Fibroblast of lung (primary cell): ENCODE results near the gene NDEL1. TPM values are rescaled to one million over a fixed set of nuclear protein-coding genes. Genes with fewer than 3 reads are reported as not detected.

Source experiments
- DNase-seq, 2 donors: peaks; one replicate each; pipeline versions ENCODE4 v3.0.0 to v3.0.0-alpha.2; 2010; ENCODE audit warnings: low read depth in 2 of 2
- H2AFZ ChIP-seq: 2 replicates; pipeline ENCODE4 v1.5.1; 2012; ENCODE audit warnings: low read length, control low read depth, inconsistent platforms
- H3K27ac ChIP-seq: 2 replicates; pipeline ENCODE4 v1.5.1; 2011; ENCODE audit warnings: low read length, control low read depth; ENCODE audit not compliant: insufficient read depth
- H3K27me3 ChIP-seq: 2 replicates; pipeline ENCODE4 v1.5.1; 2011; ENCODE audit warnings: mild to moderate bottlenecking, low read length; ENCODE audit not compliant: control insufficient read depth, insufficient read depth
- H3K36me3 ChIP-seq: 2 replicates; pipeline ENCODE4 v1.5.1; 2011; ENCODE audit warnings: low read length; ENCODE audit not compliant: control insufficient read depth, insufficient read depth
- H3K4me1 ChIP-seq: 2 replicates; pipeline ENCODE4 v1.5.1; 2011; ENCODE audit warnings: low read length; ENCODE audit not compliant: control insufficient read depth, insufficient read depth; ENCODE audit errors: extremely low read depth
- H3K4me2 ChIP-seq: 2 replicates; pipeline ENCODE4 v1.5.1; 2011; ENCODE audit warnings: low read length, control low read depth; ENCODE audit not compliant: insufficient read depth; ENCODE audit errors: extremely low read depth
- H3K4me3 ChIP-seq, 4 experiments: fragments of 200-600 bp in 1 of 4; sonication (generic) in 1 of 4; replicated peaks in 1 of 4; 2 replicates each; pipeline ENCODE4 v1.5.1; 2011 to 2016; ENCODE audit warnings: low read length in 4 of 4, low read depth in 3 of 4, mild to moderate bottlenecking in 3 of 4, control low read depth in 2 of 4, inconsistent platforms in 1 of 4, mixed read lengths in 1 of 4; ENCODE audit not compliant: insufficient read depth in 1 of 4; ENCODE audit errors: control extremely low read depth in 1 of 4
- H3K79me2 ChIP-seq: 2 replicates; pipeline ENCODE4 v1.5.1; 2012; ENCODE audit warnings: mild to moderate bottlenecking, low read length, inconsistent platforms; ENCODE audit not compliant: control insufficient read depth, insufficient read depth
- H3K9ac ChIP-seq: 2 replicates; pipeline ENCODE4 v1.5.1; 2011; ENCODE audit warnings: mild to moderate bottlenecking, low read length, control low read depth; ENCODE audit not compliant: insufficient read depth
- H3K9me3 ChIP-seq: 2 replicates; pipeline ENCODE4 v1.5.1; 2012; ENCODE audit warnings: low read depth, low read length; ENCODE audit not compliant: control insufficient read depth, insufficient read depth
- H4K20me1 ChIP-seq: 2 replicates; pipeline ENCODE4 v1.5.1; 2011; ENCODE audit warnings: low read length; ENCODE audit not compliant: control insufficient read depth, insufficient read depth; ENCODE audit errors: extremely low read depth
- CTCF ChIP-seq, 2 donors: IDR thresholded peaks in 1 of 2; conservative IDR thresholded peaks in 1 of 2; 1 replicate in 1 of 2; 2 replicates in 1 of 2; pipeline ENCODE4 v1.5.1; 2011 to 2012; ENCODE audit warnings: low read length in 2 of 2, control low read depth in 1 of 2, inconsistent platforms in 1 of 2, low read depth in 1 of 2, mild to moderate bottlenecking in 1 of 2
- EZH2 ChIP-seq: IDR thresholded peaks from 2 replicates; pipeline ENCODE4 v1.5.1; 2012; ENCODE audit warnings: low read length, control low read depth, mild to moderate bottlenecking; ENCODE audit errors: missing control alignments
- polyA minus RNA-seq: library from RNA; depleted of rRNA, polyadenylated mRNA; stranded (reverse); fragments of >200 nt; gene quantifications from 2 replicates; pipeline ENCODE4 v1.2.3, GENCODE V29; 2011; ENCODE audit warnings: low replicate concordance
- polyA plus RNA-seq, 2 donors: library from polyadenylated mRNA; depleted of rRNA in 1 of 2; stranded (reverse) in 1 of 2; unstranded in 1 of 2; fragments of >200 nt; gene quantifications; 2 replicates each; pipeline ENCODE4 v1.2.1, GENCODE V29; 2011 to 2012; ENCODE audit warnings: missing spikeins in 1 of 2
- total RNA-seq: library from RNA; depleted of rRNA; stranded (reverse); fragments of >200 nt; gene quantifications from 2 replicates; pipeline ENCODE4 v1.2.1, GENCODE V29; 2014

The NDEL1 gene
- total RNA-seq (34.9 and 45.4 TPM in 2 replicates), polyA plus RNA-seq (67.3 and 88.6 TPM in 2 replicates), polyA minus RNA-seq (30.5 and 37.9 TPM in 2 replicates)
- 39.3 and 52.2 TPM in 2 replicates for polyA plus RNA-seq (2012)

DNA sequence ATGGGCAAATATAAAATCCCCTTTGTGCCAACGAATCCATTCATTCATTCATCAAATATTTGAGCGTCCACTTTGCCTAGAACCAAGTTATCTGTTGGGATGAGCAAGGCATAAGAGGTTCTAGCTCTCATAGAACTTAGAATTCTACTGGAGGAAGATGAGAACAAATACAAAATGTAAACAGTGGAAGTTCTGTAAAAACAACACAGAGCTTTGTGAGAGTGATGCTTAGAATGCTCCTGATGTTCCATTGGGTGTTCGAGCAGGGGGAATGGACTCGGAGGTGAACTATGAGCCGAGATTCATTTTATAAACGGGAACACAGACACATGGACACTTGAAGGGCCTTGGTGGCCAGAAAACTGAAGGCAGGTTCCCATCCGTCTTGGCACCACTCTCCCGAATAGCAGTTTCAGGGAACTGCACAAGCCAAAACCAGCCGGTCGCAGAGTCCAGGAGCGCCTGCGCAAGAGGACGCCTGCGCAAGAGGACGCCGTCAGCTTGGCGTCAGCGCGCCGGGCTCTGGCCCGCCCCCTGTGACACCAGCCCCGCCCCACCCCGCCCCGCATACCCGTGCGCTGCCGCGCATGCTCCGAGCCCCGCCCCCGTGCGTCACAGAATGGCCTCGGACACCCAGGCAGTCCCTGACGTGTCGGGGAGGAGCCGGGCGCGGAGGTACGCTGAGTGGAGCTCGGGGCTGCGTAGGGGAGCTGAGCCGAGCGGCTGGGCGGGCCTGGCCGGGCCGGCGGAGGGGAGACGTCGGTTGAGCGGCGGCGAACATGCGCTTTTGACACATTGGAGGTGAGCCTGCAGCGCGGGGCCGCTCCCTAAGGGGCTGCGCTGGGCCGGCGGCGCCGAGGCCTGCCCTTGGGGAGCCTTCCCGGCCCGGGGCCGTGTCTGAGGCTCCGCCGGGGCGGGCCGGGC is at the start of gene NDEL1:
Gene NDEL1, plus strand, starts transcription at position 640 of the 924 bp plus-strand sequence. CDS start 8,388 bp downstream, outside the sequence.
- no peaks in the 10 kb centered on the region for H3K9me3 ChIP-seq
- H3K4me3 ChIP-seq: peak within 1 kb of the TSS; percentile 78 to 100 (median 92)
- TF ChIP-seq EZH2: no peak
- no peak for TF ChIP-seq CTCF (conservative IDR thresholded peaks at IDR 0.05 in 1 of 2, IDR thresholded peaks at IDR 0.05 in 1 of 2; ENCODE audit: low read depth in 1 of 2, low read length in 2 of 2)
- peak; percentile 97 to 98 for DNase-seq
- H3K4me1 ChIP-seq: no peaks in the 10 kb centered on the region
- H3K9ac ChIP-seq: peak within 1 kb of the TSS; percentile 99
- no peaks in the 10 kb centered on the region for H3K27me3 ChIP-seq
- no peaks in the 10 kb centered on the region for H4K20me1 ChIP-seq
- peaks cover under 1% of the 10 kb centered on the region for H3K36me3 ChIP-seq
- H3K4me2 ChIP-seq: peak within 1 kb of the TSS; percentile 95
- peaks cover 45% of the 10 kb centered on the region for H3K79me2 ChIP-seq
- peak within 1 kb of the TSS; percentile 94 for H2AFZ ChIP-seq
- peak within 1 kb of the TSS; percentile 99 for H3K27ac ChIP-seq

GRCh38 chr17:8386841-8387240 is 48.8 kb upstream of the NDEL1 start:
- peaks cover 9% of the 10 kb centered on the region for H3K79me2 ChIP-seq
- H3K4me1 ChIP-seq: peaks cover 11% of the 10 kb centered on the region
- no peak overlapping the region for H3K4me2 ChIP-seq
- no peaks in the 10 kb centered on the region for H4K20me1 ChIP-seq
- no peak overlapping the region for H3K4me3 ChIP-seq
- H3K27me3 ChIP-seq: no peaks in the 10 kb centered on the region
- H3K9me3 ChIP-seq: no peaks in the 10 kb centered on the region
- DNase-seq: no peak
- no peaks in the 10 kb centered on the region for H3K36me3 ChIP-seq
- no peak for TF ChIP-seq CTCF (conservative IDR thresholded peaks at IDR 0.05 in 1 of 2, IDR thresholded peaks at IDR 0.05 in 1 of 2; ENCODE audit: low read depth in 1 of 2, low read length in 2 of 2)
- TF ChIP-seq EZH2: no peak
- no peak overlapping the region for H3K9ac ChIP-seq
- H3K27ac ChIP-seq: no peak overlapping the region
- no peak overlapping the region for H2AFZ ChIP-seq

DNA sequence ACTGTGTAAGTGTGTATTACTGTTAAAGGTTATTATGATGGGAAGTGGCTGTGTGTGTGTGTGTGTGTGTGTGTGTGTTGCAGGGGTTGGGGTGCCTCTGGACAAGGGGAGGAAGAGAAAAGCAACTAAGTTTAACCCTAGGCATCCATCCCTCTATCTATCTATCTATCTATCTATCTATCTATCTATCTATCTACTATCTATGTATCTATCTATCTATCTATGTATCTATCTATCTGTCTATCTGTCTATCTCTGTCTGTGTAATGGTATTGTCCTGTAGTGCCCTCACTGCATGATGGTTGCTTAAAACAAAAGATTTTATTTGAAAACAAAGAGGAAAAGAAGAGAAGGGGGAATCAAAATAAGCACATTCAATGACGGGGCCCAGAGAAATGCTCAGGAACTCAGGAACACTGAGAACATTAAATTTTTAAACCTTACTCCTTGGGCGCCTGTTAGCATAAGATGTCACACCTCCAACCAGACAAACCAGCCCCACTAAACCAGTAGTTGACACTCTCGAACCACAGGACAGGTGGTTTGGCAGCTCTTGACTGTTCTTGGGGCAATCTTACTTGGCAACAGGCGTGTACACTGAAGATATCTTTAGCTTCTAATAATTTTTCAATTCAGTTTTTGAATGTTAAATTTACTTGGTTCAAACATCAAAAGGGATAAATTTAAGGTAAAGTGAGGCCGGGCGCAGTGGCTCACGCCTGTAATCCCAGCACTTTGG is 47.6 kb upstream of the NDEL1 start:
- TF ChIP-seq CTCF (conservative IDR thresholded peaks at IDR 0.05 in 1 of 2, IDR thresholded peaks at IDR 0.05 in 1 of 2; ENCODE audit: low read depth in 1 of 2, low read length in 2 of 2): no peak
- no peak for TF ChIP-seq EZH2
- H3K36me3 ChIP-seq: no peaks in the 10 kb centered on the region
- no peaks in the 10 kb centered on the region for H3K79me2 ChIP-seq
- H3K9me3 ChIP-seq: no peaks in the 10 kb centered on the region
- peaks cover 11% of the 10 kb centered on the region for H3K4me1 ChIP-seq
- H2AFZ ChIP-seq: no peak overlapping the region
- no peak for DNase-seq
- H3K4me2 ChIP-seq: no peak overlapping the region
- no peak overlapping the region for H3K4me3 ChIP-seq
- H3K9ac ChIP-seq: no peak overlapping the region
- no peaks in the 10 kb centered on the region for H3K27me3 ChIP-seq
- no peaks in the 10 kb centered on the region for H4K20me1 ChIP-seq
- no peak overlapping the region for H3K27ac ChIP-seq
